H1 (cell line): ENCODE results near the gene SH2D2A. TPM values are rescaled to one million over a fixed set of nuclear protein-coding genes. Genes with fewer than 3 reads are reported as not detected.

Experiments
- CTCF ChIA-PET: fragments of 300-600 bp; sonication (Branson Sonifier 250); formaldehyde crosslinking; loops from one replicate; lab custom pipeline; 2021; ENCODE audit not compliant: partially characterized antibody; lab: Charles Lee
- POLR2A ChIA-PET: fragments of 300-600 bp; sonication (Branson Sonifier 250); formaldehyde crosslinking; loops from one replicate; lab custom pipeline; 2021; ENCODE audit warnings: inconsistent platforms; ENCODE audit not compliant: partially characterized antibody; lab: Charles Lee
- DNase-seq, 2 experiments: peaks; one replicate each; pipeline versions ENCODE4 v3.0.0 to v3.0.0-alpha.2; 2010 to 2022; ENCODE audit warnings: low spot score in 2 of 2, low read depth in 1 of 2, mixed read lengths in 1 of 2
- FAIRE-seq: peaks from 2 replicates; lab custom pipeline; 2011; peaks lifted over from hg19 to GRCh38; lab: Jason Lieb, UNC
- H2AFZ ChIP-seq: 2 replicates; pipeline ENCODE4 v1.8.1; 2012; ENCODE audit warnings: low read length, inconsistent platforms
- H2AK5ac ChIP-seq: 2 replicates; pipeline ENCODE4 v1.6.1; 2013; ENCODE audit warnings: low read depth, low read length
- H2BK120ac ChIP-seq: replicated peaks from 2 replicates; pipeline ENCODE3; 2013; ENCODE audit warnings: low read depth, low read length, inconsistent platforms
- H2BK12ac ChIP-seq: 2 replicates; pipeline ENCODE4 v1.6.1; 2013; ENCODE audit warnings: low read depth, low read length
- H2BK15ac ChIP-seq: 2 replicates; pipeline ENCODE4 v1.6.1; 2013; ENCODE audit warnings: low read length
- H2BK20ac ChIP-seq: 2 replicates; pipeline ENCODE4 v1.6.1; 2013; ENCODE audit warnings: low read length
- H2BK5ac ChIP-seq: 2 replicates; pipeline ENCODE4 v1.6.1; 2013; ENCODE audit warnings: low read depth, low read length
- H3K14ac ChIP-seq: 2 replicates; pipeline ENCODE4 v1.6.1; 2013; ENCODE audit warnings: inconsistent platforms; ENCODE audit not compliant: insufficient read length
- H3K18ac ChIP-seq: 2 replicates; pipeline ENCODE4 v1.6.1; 2013; ENCODE audit warnings: low read length; ENCODE audit errors: extremely low read depth
- H3K23ac ChIP-seq: 2 replicates; pipeline ENCODE4 v1.6.1; 2013; ENCODE audit warnings: inconsistent platforms; ENCODE audit not compliant: insufficient read length
- H3K23me2 ChIP-seq: 2 replicates; pipeline ENCODE4 v1.6.1; 2013; ENCODE audit warnings: low read depth, low read length
- H3K27ac ChIP-seq: 2 replicates; pipeline ENCODE4 v1.6.1; 2011; ENCODE audit warnings: low read depth, low read length, inconsistent platforms
- H3K27me3 ChIP-seq, 4 experiments: replicated peaks in 1 of 4; 1 replicate in 1 of 4; 2 replicates in 3 of 4; pipeline versions ENCODE4 v1.6.1 to v1.8.1; 2011 to 2013; ENCODE audit warnings: low read length in 3 of 4, mild to moderate bottlenecking in 3 of 4, inconsistent platforms in 2 of 4, mixed read lengths in 2 of 4, moderate library complexity in 1 of 4; ENCODE audit not compliant: control insufficient read depth in 3 of 4, insufficient read depth in 3 of 4; ENCODE audit errors: extremely low read depth in 1 of 4
- H3K36me3 ChIP-seq, 4 experiments: 2 replicates each; pipeline versions ENCODE4 v1.6.1 to v1.8.1; 2011 to 2013; ENCODE audit warnings: mild to moderate bottlenecking in 4 of 4, low read length in 3 of 4, moderate library complexity in 2 of 4, control low read depth in 1 of 4, inconsistent platforms in 1 of 4; ENCODE audit not compliant: insufficient read depth in 4 of 4, control insufficient read depth in 2 of 4
- H3K4ac ChIP-seq: replicated peaks from 2 replicates; pipeline ENCODE3; 2013; ENCODE audit warnings: low read length, low read depth, mixed read lengths, inconsistent platforms; ENCODE audit not compliant: insufficient read length
- H3K4me1 ChIP-seq, 4 experiments: replicated peaks in 1 of 4; 1 replicate in 1 of 4; 2 replicates in 3 of 4; pipeline versions ENCODE4 v1.6.1 to v1.8.1; 2011 to 2013; ENCODE audit warnings: low read length in 3 of 4, inconsistent platforms in 2 of 4, mixed read lengths in 1 of 4; ENCODE audit not compliant: insufficient read depth in 4 of 4, control insufficient read depth in 3 of 4
- H3K4me2 ChIP-seq, 2 experiments: 2 replicates each; pipeline versions ENCODE4 v1.6.1 to v1.8.1; 2011 to 2013; ENCODE audit warnings: low read depth in 2 of 2, low read length in 2 of 2, control low read depth in 1 of 2, inconsistent platforms in 1 of 2, mild to moderate bottlenecking in 1 of 2; ENCODE audit not compliant: insufficient read depth in 1 of 2
- H3K4me3 ChIP-seq, 4 experiments: fragments of 200-600, 300-600 bp in 1 of 4; sonication (generic), shearing (Covaris generic), sonication (Bioruptor Twin) in 1 of 4; 2 replicates each; pipeline versions ENCODE4 v1.5.1 to v1.8.1; 2011 to 2016; ENCODE audit warnings: low read length in 4 of 4, low read depth in 3 of 4, control low read depth in 2 of 4, inconsistent platforms in 2 of 4, mild to moderate bottlenecking in 2 of 4, mixed read lengths in 1 of 4, moderate library complexity in 1 of 4; ENCODE audit not compliant: insufficient read depth in 2 of 4; ENCODE audit errors: extremely low read depth in 1 of 4
- H3K56ac ChIP-seq: replicated peaks from 2 replicates; pipeline ENCODE3; 2013; ENCODE audit warnings: low read depth, mild to moderate bottlenecking, mixed read lengths, low read length, inconsistent platforms; ENCODE audit not compliant: insufficient read length
- H3K79me1 ChIP-seq: 2 replicates; pipeline ENCODE4 v1.6.1; 2013; ENCODE audit warnings: low read depth, low read length, control low read depth
- H3K79me2 ChIP-seq, 2 experiments: 2 replicates each; pipeline versions ENCODE4 v1.6.1 to v1.8.1; 2012 to 2013; ENCODE audit warnings: low read length in 2 of 2, mild to moderate bottlenecking in 2 of 2, inconsistent platforms in 1 of 2; ENCODE audit not compliant: insufficient read depth in 2 of 2, control insufficient read depth in 1 of 2
- H3K9ac ChIP-seq, 4 experiments: replicated peaks in 1 of 4; 1 replicate in 1 of 4; 2 replicates in 3 of 4; pipeline versions ENCODE4 v1.6.1 to v1.8.1; 2011 to 2013; ENCODE audit warnings: low read depth in 3 of 4, low read length in 3 of 4, control low read depth in 2 of 4, mild to moderate bottlenecking in 2 of 4, moderate library complexity in 2 of 4, inconsistent platforms in 1 of 4; ENCODE audit errors: extremely low read depth in 1 of 4
- H3K9me3 ChIP-seq, 2 experiments: 2 replicates each; pipeline versions ENCODE4 v1.6.1 to v1.8.1; 2012 to 2013; ENCODE audit warnings: mild to moderate bottlenecking in 2 of 2, moderate library complexity in 2 of 2, control low read depth in 1 of 2, inconsistent platforms in 1 of 2, low read depth in 1 of 2, low read length in 1 of 2, mixed read lengths in 1 of 2; ENCODE audit not compliant: insufficient read depth in 2 of 2
- H4K20me1 ChIP-seq, 2 experiments: replicated peaks in 1 of 2; 2 replicates each; pipeline versions ENCODE3 to v1.8.1; 2011 to 2013; ENCODE audit warnings: inconsistent platforms in 2 of 2, low read length in 2 of 2, mild to moderate bottlenecking in 1 of 2; ENCODE audit not compliant: insufficient read depth in 2 of 2, control insufficient read depth in 1 of 2
- H4K5ac ChIP-seq: 2 replicates; pipeline ENCODE4 v1.6.1; 2013; ENCODE audit warnings: low read length, low read depth, mixed read lengths, inconsistent platforms; ENCODE audit not compliant: insufficient read length
- H4K8ac ChIP-seq: 2 replicates; pipeline ENCODE4 v1.8.0; 2013; ENCODE audit warnings: mild to moderate bottlenecking, moderate library complexity, low read length, inconsistent platforms; ENCODE audit not compliant: insufficient read depth; ENCODE audit errors: extremely low read depth
- H4K91ac ChIP-seq: replicated peaks from 2 replicates; pipeline ENCODE3; 2013; ENCODE audit warnings: low read length, mixed read lengths, inconsistent platforms; ENCODE audit not compliant: insufficient read length
- SP4 ChIP-seq: IDR thresholded peaks from 2 replicates; pipeline ENCODE4 v1.6.1; 2012; ENCODE audit warnings: low read length, inconsistent platforms
- WGBS, 2 experiments: shearing (Covaris generic) in 1 of 2; methylation state at CpG; one replicate each; pipeline versions ENCODE4 v1.1.6 to v1.1.7; 2013 to 2015; ENCODE audit warnings: low lambda C conversion rate in 2 of 2, mixed read lengths in 2 of 2, inconsistent platforms in 1 of 2, low coverage in 1 of 2, missing lambda C conversion rate in 1 of 2; ENCODE audit not compliant: insufficient replicate concordance in 2 of 2, insufficient coverage in 1 of 2, insufficient read length in 1 of 2; ENCODE audit errors: extremely low coverage in 1 of 2, missing lambda C conversion rate in 1 of 2; 5-methylcytosine and 5-hydroxymethylcytosine counted together
- polyA plus RNA-seq, 7 experiments: library from polyadenylated mRNA; depleted of rRNA in 3 of 7; stranded (reverse) in 5 of 7; unstranded in 2 of 7; fragments of >200 nt in 5 of 7; fragments of 200-250 nt in 2 of 7; gene quantifications; 1 replicate in 5 of 7; 2 replicates in 1 of 7; 4 replicates in 1 of 7; pipeline versions ENCODE4 v1.2.1 to v1.2.3, GENCODE V29; 2011 to 2013; ENCODE audit warnings: missing spikeins in 2 of 7, mixed read lengths in 2 of 7
- total RNA-seq: library from RNA; stranded (reverse); fragmentation: NEBNext Ultra II Directional; extraction: Animal tissue kit (Norgen Biotek cat#: 25700); gene quantifications from 2 replicates; pipeline ENCODE4 v1.2.1, GENCODE V29; 2021

SH2D2A gene
- total and polyA plus RNA-seq, 2 of the 8 experiments (the other 6 are each of a cell fraction or from before 2014, with no cell fraction given) = 3.3 to 7.9 TPM

DNA sequence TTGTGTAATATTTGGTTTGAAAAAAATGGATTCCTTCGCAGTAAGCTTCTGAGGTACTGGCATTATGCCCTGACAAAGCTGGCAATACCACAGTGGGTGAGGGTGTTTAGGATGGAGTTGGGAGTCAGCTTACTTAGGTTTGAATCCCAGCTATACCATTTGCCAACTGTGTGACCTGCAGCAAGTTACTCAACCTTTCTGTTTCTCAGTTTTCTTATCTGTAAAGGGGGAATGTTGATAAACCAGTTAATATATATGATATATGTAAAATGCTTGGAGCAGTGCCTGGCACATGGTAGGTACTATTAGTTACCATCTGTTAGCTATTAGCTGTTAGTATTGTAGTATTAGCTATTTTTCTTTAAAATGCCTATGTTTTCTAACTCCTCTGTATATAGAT lies 60.3 kb downstream of the SH2D2A start:
- DNase-seq = no peak
- Histone ChIP-seq H3K27me3 (no peaks in the 10 kb centered on the region), H2BK12ac (no peak overlapping the region), H3K9me3 (no peaks in the 10 kb centered on the region), H2BK20ac (no peak overlapping the region), H2BK120ac (no peak overlapping the region), H2AK5ac (no peak overlapping the region), H3K56ac (no peak overlapping the region), H2BK5ac (no peak overlapping the region), H4K91ac (no peak overlapping the region), H3K27ac (no peak overlapping the region), H3K23me2 (peaks cover 4% of the 10 kb centered on the region; the same call in 1 of the 2 replicates), H3K14ac (no peak overlapping the region), H3K9ac (no peak overlapping the region), H3K36me3 (no peaks in the 10 kb centered on the region), H3K18ac (no peak overlapping the region), H2BK15ac (no peak overlapping the region), H3K79me1 (peaks cover 5% of the 10 kb centered on the region; the same call in 1 of the 2 replicates), H4K20me1 (peaks cover 0 to 2% of the 10 kb centered on the region in 2 experiments), H2AFZ (no peak overlapping the region), H4K8ac (no peak overlapping the region), H3K4me1 (peaks cover 3 to 12% (median 4%) of the 10 kb centered on the region in 4 experiments; a peak in 6 of 7 replicates), H4K5ac (no peak overlapping the region), H3K79me2 (peaks cover 0 to 14% of the 10 kb centered on the region in 2 experiments; a peak in 2 of 4 replicates), H3K4ac (no peak overlapping the region), H3K4me3 (no peak overlapping the region), H3K4me2 (no peak overlapping the region), H3K23ac (no peak overlapping the region)
- ChIA-PET POLR2A (interaction anchor here (0.6 to 8.8 kb wide), 7 partner anchors 10 to 80 kb away, joined by 3 to 121 read pairs (median 3); partner anchors contain the start of genes ISG20L2, METTL25B, MRPL24 and PRCC), CTCF (interaction anchor here (0.6 to 4.2 kb wide), 9 partner anchors 16 to 826 kb away, joined by 3 to 29 read pairs (median 3); no protein-coding TSS in a partner anchor)
- 90% methylated on average over 1 of the region's 1 CpG; no CpG with 5 or more reads in 1 of the 2 experiments for WGBS, 2 experiments
- no peak for TF ChIP-seq SP4
- no peak for FAIRE-seq

Other genes with a start within 250 kb of the SH2D2A start
- gene IQGAP3, start 244.3 kb downstream of the SH2D2A start, total RNA-seq = 20.9 and 22.3 TPM in 2 replicates
- gene IQGAP3, start 244.3 kb downstream of the SH2D2A start, polyA plus RNA-seq (2011; rRNA removed) = 14.6 and 18.2 TPM in 2 replicates
- gene TTC24, start 237.1 kb downstream of the SH2D2A start, total RNA-seq = not detected in 2 replicates
- 0.08 TPM in 1 of 2 replicates, not detected in the other for gene TTC24, start 237.1 kb downstream of the SH2D2A start, polyA plus RNA-seq (2011; rRNA removed)
- 73.1 and 75.4 TPM in 2 replicates for gene NAXE, start 225.1 kb downstream of the SH2D2A start, total RNA-seq
- 74.3 and 99.5 TPM in 2 replicates for gene NAXE, start 225.1 kb downstream of the SH2D2A start, polyA plus RNA-seq (2011; rRNA removed)
- 47.9 and 48.5 TPM in 2 replicates for gene GPATCH4, start 215.4 kb downstream of the SH2D2A start, total RNA-seq
- gene GPATCH4, start 215.4 kb downstream of the SH2D2A start, polyA plus RNA-seq (2011; rRNA removed) = 19.3 and 20.5 TPM in 2 replicates
- 0.19 TPM in 1 of 2 replicates, not detected in the other for gene HAPLN2, start 197.4 kb downstream of the SH2D2A start, total RNA-seq
- gene HAPLN2, start 197.4 kb downstream of the SH2D2A start, polyA plus RNA-seq (2011; rRNA removed) = 0.51 and 1.2 TPM in 2 replicates
- gene BCAN, start 174.7 kb downstream of the SH2D2A start, total RNA-seq = 3.8 and 4.5 TPM in 2 replicates
- gene BCAN, start 174.7 kb downstream of the SH2D2A start, polyA plus RNA-seq (2011; rRNA removed) = 17.1 and 24.0 TPM in 2 replicates
- gene NES, start 139.4 kb downstream of the SH2D2A start, total RNA-seq = 135 and 138 TPM in 2 replicates
- gene NES, start 139.4 kb downstream of the SH2D2A start, polyA plus RNA-seq (2011; rRNA removed) = 13.3 and 20.3 TPM in 2 replicates
- 119 TPM in 2 replicates for gene CRABP2, start 111.3 kb downstream of the SH2D2A start, total RNA-seq
- gene CRABP2, start 111.3 kb downstream of the SH2D2A start, polyA plus RNA-seq (2011; rRNA removed) = 69.2 and 130 TPM in 2 replicates
- 28.4 and 31.8 TPM in 2 replicates for gene METTL25B, start 88.4 kb downstream of the SH2D2A start, total RNA-seq
- 30.1 and 43.1 TPM in 2 replicates for gene METTL25B, start 88.4 kb downstream of the SH2D2A start, polyA plus RNA-seq (2011; rRNA removed)
- 47.5 and 53.1 TPM in 2 replicates for gene ISG20L2, start 88.1 kb downstream of the SH2D2A start, total RNA-seq
- 46.9 and 53.0 TPM in 2 replicates for gene ISG20L2, start 88.1 kb downstream of the SH2D2A start, polyA plus RNA-seq (2011; rRNA removed)
- 34.4 and 35.2 TPM in 2 replicates for gene MRPL24, start 75.8 kb downstream of the SH2D2A start, total RNA-seq
- gene MRPL24, start 75.8 kb downstream of the SH2D2A start, polyA plus RNA-seq (2011; rRNA removed) = 23.4 and 29.7 TPM in 2 replicates
- gene HDGF, start 65.2 kb downstream of the SH2D2A start, total RNA-seq = 391 and 395 TPM in 2 replicates
- gene HDGF, start 65.2 kb downstream of the SH2D2A start, polyA plus RNA-seq (2011; rRNA removed) = 132 and 145 TPM in 2 replicates
- 102 and 115 TPM in 2 replicates for gene PRCC, start 49.3 kb downstream of the SH2D2A start, total RNA-seq
- 84.1 and 95.2 TPM in 2 replicates for gene PRCC, start 49.3 kb downstream of the SH2D2A start, polyA plus RNA-seq (2011; rRNA removed)
- gene INSRR, start 42.3 kb upstream of the SH2D2A start, total RNA-seq = not detected in 2 replicates
- gene INSRR, start 42.3 kb upstream of the SH2D2A start, polyA plus RNA-seq (2011; rRNA removed) = 0.02 TPM in 2 replicates
- 0.24 and 0.27 TPM in 2 replicates for gene NTRK1, start 44.0 kb upstream of the SH2D2A start, total RNA-seq
- 0.12 and 0.13 TPM in 2 replicates for gene NTRK1, start 44.0 kb upstream of the SH2D2A start, polyA plus RNA-seq (2011; rRNA removed)
- gene PEAR1, start 76.9 kb upstream of the SH2D2A start, total RNA-seq = 0.71 and 0.82 TPM in 2 replicates
- 0.63 and 0.77 TPM in 2 replicates for gene PEAR1, start 76.9 kb upstream of the SH2D2A start, polyA plus RNA-seq (2011; rRNA removed)
- not detected in 2 replicates for gene LRRC71, start 103.8 kb upstream of the SH2D2A start, total RNA-seq
- gene LRRC71, start 103.8 kb upstream of the SH2D2A start, polyA plus RNA-seq (2011; rRNA removed) = 0.05 and 0.16 TPM in 2 replicates
- 32.4 and 33.1 TPM in 2 replicates for gene ARHGEF11, start 228.9 kb upstream of the SH2D2A start, total RNA-seq
- gene ARHGEF11, start 228.9 kb upstream of the SH2D2A start, polyA plus RNA-seq (2011; rRNA removed) = 19.9 and 23.1 TPM in 2 replicates